Glutamatergic neuron (in vitro differentiated cells): Measurements from ENCODE around the gene ZMYND8. TPM values are rescaled to one million over a fixed set of nuclear protein-coding genes. Genes with fewer than 3 reads are reported as not detected.

Source experiments
- DNase-seq: peaks from one replicate; pipeline ENCODE4 v3.0.0; 2022
- H3K27ac Mint-ChIP-seq: one replicate; pipeline ENCODE4 v1.8.0; 2020; ENCODE audit warnings: mild to moderate bottlenecking, mixed read lengths, inconsistent platforms; ENCODE audit not compliant: unreplicated experiment
- H3K27me3 Mint-ChIP-seq: one replicate; pipeline ENCODE4 v1.8.0; 2020; ENCODE audit warnings: mild to moderate bottlenecking, moderate library complexity, mixed read lengths, inconsistent platforms; ENCODE audit not compliant: unreplicated experiment
- H3K36me3 Mint-ChIP-seq: one replicate; pipeline ENCODE4 v1.8.0; 2020; ENCODE audit warnings: mild to moderate bottlenecking, mixed read lengths, inconsistent platforms; ENCODE audit not compliant: unreplicated experiment
- H3K4me1 Mint-ChIP-seq: one replicate; pipeline ENCODE4 v1.8.0; 2020; ENCODE audit warnings: mild to moderate bottlenecking, low read depth, mixed read lengths, inconsistent platforms; ENCODE audit not compliant: unreplicated experiment
- H3K4me3 Mint-ChIP-seq: one replicate; pipeline ENCODE4 v1.8.0; 2020; ENCODE audit warnings: mild to moderate bottlenecking, mixed read lengths, inconsistent platforms; ENCODE audit not compliant: unreplicated experiment
- H3K9me3 Mint-ChIP-seq: one replicate; pipeline ENCODE4 v1.8.0; 2020; ENCODE audit warnings: mild to moderate bottlenecking, moderate library complexity, mixed read lengths, inconsistent platforms; ENCODE audit not compliant: unreplicated experiment
- CTCF ChIP-seq: fragments of 200-600 bp; sonication (generic); IDR thresholded peaks from one replicate; pipeline ENCODE4 v1.5.0; 2021; ENCODE audit not compliant: partially characterized antibody, unreplicated experiment
- total RNA-seq: library from RNA; stranded (reverse); fragmentation: NEBNext Ultra II Directional; extraction: Animal tissue kit (Norgen Biotek cat#: 25700); gene quantifications from one replicate; pipeline ENCODE4 v1.2.1, GENCODE V29; 2021; ENCODE audit not compliant: unreplicated experiment

The ZMYND8 gene
- total RNA-seq, 1 donor from 2014 or later: 116 TPM

- Mint-ChIP-seq H3K36me3 (peaks cover 10% of the 10 kb centered on the region), H3K27me3 (peaks cover 5% of the 10 kb centered on the region), H3K27ac (no peak overlapping the region), H3K4me1 (peaks cover 15% of the 10 kb centered on the region), H3K9me3 (peaks cover 5% of the 10 kb centered on the region), H3K4me3 (no peak overlapping the region)
- DNase-seq: no peak
- no peak for TF ChIP-seq CTCF
Measured at GRCh38 chr20:47257771-47258170, 98.7 kb downstream of the ZMYND8 start.

GRCh38 chr20:47257256-47257655 is 99.2 kb downstream of the ZMYND8 start:
- peaks cover 10% of the 10 kb centered on the region for H3K4me1 Mint-ChIP-seq
- H3K36me3 Mint-ChIP-seq: peaks cover 10% of the 10 kb centered on the region
- peaks cover 5% of the 10 kb centered on the region for H3K27me3 Mint-ChIP-seq
- peaks cover 5% of the 10 kb centered on the region for H3K9me3 Mint-ChIP-seq
- DNase-seq: no peak
- H3K4me3 Mint-ChIP-seq: no peak overlapping the region
- no peak overlapping the region for H3K27ac Mint-ChIP-seq
- no peak for TF ChIP-seq CTCF

GRCh38 chr20:47256668-47257236 is 99.7 kb downstream of the ZMYND8 start:
- no peak overlapping the region for H3K27ac Mint-ChIP-seq
- H3K36me3 Mint-ChIP-seq: peaks cover 10% of the 10 kb centered on the region
- peaks cover 5% of the 10 kb centered on the region for H3K27me3 Mint-ChIP-seq
- no peak for DNase-seq
- H3K9me3 Mint-ChIP-seq: peaks cover 2% of the 10 kb centered on the region
- H3K4me3 Mint-ChIP-seq: no peak overlapping the region
- H3K4me1 Mint-ChIP-seq: peaks cover 7% of the 10 kb centered on the region
- TF ChIP-seq CTCF: no peak

GRCh38 chr20:47253872-47254271 is 102.6 kb downstream of the ZMYND8 start:
- Mint-ChIP-seq H3K4me3 (no peak overlapping the region), H3K36me3 (no peaks in the 10 kb centered on the region), H3K4me1 (peaks cover 4% of the 10 kb centered on the region), H3K27me3 (peaks cover 4% of the 10 kb centered on the region), H3K27ac (no peak overlapping the region), H3K9me3 (no peaks in the 10 kb centered on the region)
- no peak for DNase-seq
- TF ChIP-seq CTCF: no peak

- H3K27me3 Mint-ChIP-seq: peaks cover 5% of the 10 kb centered on the region
- no peak overlapping the region for H3K27ac Mint-ChIP-seq
- peaks cover 6% of the 10 kb centered on the region for H3K36me3 Mint-ChIP-seq
- H3K4me1 Mint-ChIP-seq: peaks cover 2% of the 10 kb centered on the region
- DNase-seq: no peak
- no peak for TF ChIP-seq CTCF
- H3K9me3 Mint-ChIP-seq: no peaks in the 10 kb centered on the region
- no peak overlapping the region for H3K4me3 Mint-ChIP-seq
Measured at GRCh38 chr20:47252879-47253307, 103.6 kb downstream of the ZMYND8 start.
